ENCODE data around the gene CST7.

CST7 gene

GRCh38 chr20:24951536-24952083, 2.5 kb downstream of the CST7 start:
- DNase-seq: no peak

GRCh38 chr20:24952376-24953208, 3.5 kb downstream of the CST7 start:
- no peak for DNase-seq

- DNase-seq: no peak
Observed at GRCh38 chr20:24953209-24953575, 4.1 kb downstream of the CST7 start.

DNA sequence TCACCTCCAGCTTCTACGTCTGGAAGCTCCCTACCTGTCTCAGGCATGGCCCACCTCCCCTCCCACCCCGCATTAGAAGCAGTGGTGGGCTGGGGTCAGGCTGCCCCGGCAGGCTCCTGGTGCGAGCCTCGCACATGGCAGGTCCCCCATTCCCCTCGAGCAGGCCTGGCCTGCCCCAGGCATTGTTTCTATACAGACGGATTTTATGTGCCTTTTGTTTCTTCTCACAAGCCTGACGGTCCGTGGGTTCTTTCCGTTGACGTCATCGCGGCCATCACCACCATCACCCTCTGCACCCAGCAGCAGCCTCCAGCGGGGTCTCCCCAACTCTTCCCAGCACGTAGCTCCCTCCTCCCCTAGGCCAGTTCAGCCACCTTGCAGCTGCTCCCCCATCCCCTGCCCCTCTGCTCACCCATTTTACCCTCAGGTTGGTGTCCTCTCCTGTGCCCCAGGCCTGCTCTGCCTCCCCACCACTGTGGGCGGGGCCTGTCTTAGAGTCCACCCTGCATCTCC, 4.6 kb downstream of the CST7 start:
- no peak for DNase-seq

- DNase-seq: no peak
Observed at GRCh38 chr20:24954151-24954550, 5.1 kb downstream of the CST7 start.

DNA sequence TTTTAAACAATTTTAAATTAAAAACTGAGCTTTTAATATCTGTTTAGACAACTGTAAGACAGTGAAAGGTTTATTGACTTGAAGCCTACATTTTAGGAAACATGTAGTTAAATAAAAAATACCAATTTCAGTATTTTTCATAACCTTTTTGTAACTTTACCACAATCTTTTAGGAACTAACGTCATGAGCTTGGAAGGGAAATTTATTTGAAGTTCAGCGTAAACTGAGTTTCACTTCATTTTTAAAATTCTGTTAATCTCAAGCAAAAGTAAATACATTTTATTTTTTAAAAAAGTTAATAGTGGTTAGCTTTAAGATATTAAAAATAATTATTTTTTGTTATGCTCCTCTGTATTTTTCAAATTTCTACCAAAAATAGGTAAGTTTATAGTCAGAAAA, 5.5 kb downstream of the CST7 start:
- DNase-seq: no peak

DNA sequence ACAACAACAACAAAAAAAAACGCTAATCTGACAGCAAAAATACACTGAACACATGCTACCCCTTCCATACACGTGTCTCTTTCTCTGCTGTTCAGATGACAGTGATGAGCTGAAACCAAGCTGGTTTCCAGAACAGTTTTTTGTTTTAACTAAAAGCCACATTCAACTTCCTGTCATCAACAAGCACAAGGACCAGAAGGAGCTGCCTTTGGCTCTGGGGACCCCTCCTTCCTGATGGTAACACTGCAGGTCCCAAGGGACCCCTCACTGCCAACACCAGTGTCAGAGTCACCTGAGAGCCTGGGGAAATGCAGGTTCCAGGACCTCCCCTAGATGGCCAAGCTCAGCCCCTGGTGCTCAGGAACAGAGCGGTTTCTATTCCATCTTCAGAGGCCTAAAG, 6.0 kb downstream of the CST7 start:
- no peak for DNase-seq

- DNase-seq: no peak
Observed at GRCh38 chr20:24956001-24956841, 7.2 kb downstream of the CST7 start.

- DNase-seq: no peak
Observed at GRCh38 chr20:24957326-24958016, 8.4 kb downstream of the CST7 start.

DNA sequence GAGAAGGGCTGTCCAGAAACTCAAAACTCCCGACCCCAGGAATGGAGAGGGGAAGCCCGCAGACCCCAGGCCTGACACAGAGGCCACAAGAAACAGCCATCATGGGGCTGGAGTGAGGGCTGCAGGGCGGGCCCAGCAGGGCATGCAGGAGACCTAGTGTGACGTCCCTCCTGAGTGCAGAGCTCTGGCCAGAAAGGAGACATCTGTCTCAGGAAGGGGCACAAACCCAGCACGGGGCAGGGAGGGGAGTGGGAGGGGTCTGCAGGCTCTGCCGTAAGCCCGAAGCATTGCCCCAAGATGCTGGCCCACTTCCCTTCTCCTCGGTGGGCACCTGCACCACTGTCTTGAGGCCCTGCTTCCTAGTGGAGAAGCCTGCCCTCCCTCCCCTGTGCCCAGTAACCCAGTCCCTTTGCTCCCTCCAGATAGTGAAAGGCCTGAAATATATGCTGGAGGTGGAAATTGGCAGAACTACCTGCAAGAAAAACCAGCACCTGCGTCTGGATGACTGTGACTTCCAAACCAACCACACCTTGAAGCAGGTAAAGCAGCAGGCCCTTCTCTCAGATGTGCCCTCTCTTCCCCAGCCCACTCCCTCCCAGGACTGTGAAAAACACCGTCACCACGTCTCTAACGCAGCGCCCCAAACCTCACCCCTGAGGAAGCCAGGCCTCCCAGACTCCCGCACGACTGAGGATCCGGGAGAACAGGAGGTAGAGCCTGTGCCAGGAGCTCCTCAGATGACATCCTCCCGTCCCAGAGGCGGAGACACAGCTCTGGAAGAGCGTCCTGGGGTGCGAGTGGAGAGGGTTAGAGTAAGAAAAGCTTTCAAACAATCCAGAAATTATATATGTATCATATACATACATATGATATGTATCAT, 9.7 kb downstream of the CST7 start:
- DNase-seq: no peak

GRCh38 chr20:24959591-24960301, 10.7 kb downstream of the CST7 start:
- no peak for DNase-seq

GRCh38 chr20:24960302-24960801, 11.3 kb downstream of the CST7 start:
- no peak for DNase-seq

DNA sequence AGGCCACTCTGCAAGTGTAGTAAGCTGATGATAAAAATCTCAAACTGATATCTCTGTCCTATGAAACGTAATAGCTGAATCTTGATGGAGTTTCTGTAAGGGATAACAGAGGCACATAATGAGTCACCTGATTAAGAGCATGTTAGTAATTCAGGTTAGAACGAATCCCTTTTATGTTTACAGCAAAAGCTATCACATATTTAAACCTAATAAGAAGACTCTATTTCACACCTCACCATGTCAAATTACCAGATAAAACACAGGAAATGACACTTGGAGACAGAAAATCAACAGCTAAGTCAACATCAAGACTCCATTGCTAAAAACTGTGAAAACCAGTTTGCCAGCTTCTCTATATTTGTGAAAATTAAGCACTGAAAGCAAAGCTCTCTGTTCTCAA, 11.8 kb downstream of the CST7 start:
- DNase-seq: no peak

DNA sequence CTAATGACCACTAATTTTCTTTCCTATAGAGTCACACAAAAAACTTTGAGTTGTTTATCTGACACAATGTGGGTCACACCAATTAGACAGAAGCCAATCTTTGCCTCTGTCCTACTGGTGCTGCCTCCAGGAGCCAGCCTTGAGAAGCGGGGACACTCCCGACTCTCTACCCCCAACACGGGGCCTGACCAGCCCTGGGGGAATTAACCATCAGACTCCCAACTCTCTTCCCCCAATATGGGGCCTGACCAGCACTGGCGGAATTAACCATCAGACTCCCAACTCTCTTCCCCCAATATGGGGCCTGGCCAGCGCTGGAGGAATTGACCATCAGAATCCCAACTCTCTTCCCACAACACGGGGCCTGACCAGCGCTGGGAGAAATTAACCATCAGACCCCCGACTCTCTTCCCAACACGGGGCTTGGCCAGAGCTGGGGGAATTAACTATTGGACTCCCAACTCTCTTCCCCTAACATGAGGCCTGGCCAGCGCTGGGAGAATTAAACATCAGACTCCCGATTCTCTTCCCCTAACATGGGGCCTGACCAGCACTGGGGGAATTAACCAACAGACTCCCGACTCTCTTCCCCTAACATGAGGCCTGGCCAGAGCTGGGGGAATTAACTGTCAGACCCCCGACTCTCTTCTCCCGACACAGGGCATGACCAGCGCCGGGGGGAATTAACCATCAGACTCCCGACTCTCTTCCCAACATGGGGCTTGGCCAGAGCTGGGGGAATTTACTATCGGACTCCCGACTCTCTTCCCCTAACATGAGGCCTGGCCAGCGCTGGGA, 12.5 kb downstream of the CST7 start:
- DNase-seq: no peak

- DNase-seq: no peak
Observed at GRCh38 chr20:24962182-24962492, 13.1 kb downstream of the CST7 start.

DNA sequence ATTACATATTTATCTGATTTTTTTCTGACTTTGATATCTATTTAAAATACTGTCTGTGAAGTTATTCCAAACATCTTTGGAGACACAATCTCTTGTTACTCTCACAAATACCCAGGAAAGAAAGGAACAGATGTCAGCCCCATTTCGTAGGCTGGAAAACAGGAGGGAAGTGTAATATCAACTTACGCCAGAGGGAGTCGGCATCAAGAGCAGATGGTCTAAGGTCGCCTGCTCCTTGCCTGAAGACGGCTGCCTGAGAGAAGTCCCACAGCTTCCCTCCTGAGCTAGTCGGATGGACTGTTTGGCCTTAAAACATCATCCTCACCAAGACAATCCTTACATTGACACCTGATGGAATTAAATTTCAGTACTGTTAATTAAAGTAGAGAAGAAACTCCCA, 13.4 kb downstream of the CST7 start:
- no peak for DNase-seq

GRCh38 chr20:24963672-24964505, 14.8 kb downstream of the CST7 start:
- DNase-seq: no peak

- no peak for DNase-seq
Observed at GRCh38 chr20:24964506-24964840, 15.4 kb downstream of the CST7 start.

- DNase-seq: no peak
Observed at GRCh38 chr20:24965065-24965919, 16.2 kb downstream of the CST7 start.
